D341Med (cell line): ENCODE measurements around the gene RPP38.

Experiments used
- DNase-seq: peaks from one replicate; pipeline ENCODE4 v3.0.0; 2012; ENCODE audit warnings: low spot score

Gene RPP38

GRCh38 chr10:15097011-15097812 lies at the start of gene RPP38:
Gene RPP38, plus strand, starts transcription at chr10:15097355. Its CDS starts 5,960 bp downstream, at chr10:15103315.
- DNase-seq = peak; percentile 98

GRCh38 chr10:15049533-15049932 lies 47.6 kb upstream of the RPP38 start:
- DNase-seq = no peak

GRCh38 chr10:15052121-15052520 lies 45.0 kb upstream of the RPP38 start:
- DNase-seq = no peak

- no peak for DNase-seq
Observed at GRCh38 chr10:15053061-15053460, 44.1 kb upstream of the RPP38 start.

GRCh38 chr10:15058689-15059088 lies 38.5 kb upstream of the RPP38 start:
- DNase-seq = no peak

- no peak for DNase-seq
Observed at GRCh38 chr10:15059914-15060313, 37.2 kb upstream of the RPP38 start.

- DNase-seq = no peak
Observed at GRCh38 chr10:15060638-15061037, 36.5 kb upstream of the RPP38 start.

GRCh38 chr10:15067154-15067553 lies 30.0 kb upstream of the RPP38 start:
- no peak for DNase-seq

- no peak for DNase-seq
Observed at GRCh38 chr10:15068802-15069201, 28.4 kb upstream of the RPP38 start.

GRCh38 chr10:15069230-15069629 lies 27.9 kb upstream of the RPP38 start:
- DNase-seq = no peak

GRCh38 chr10:15072358-15072757 lies 24.8 kb upstream of the RPP38 start:
- DNase-seq = no peak

- no peak for DNase-seq
Observed at GRCh38 chr10:15075421-15075820, 21.7 kb upstream of the RPP38 start.

GRCh38 chr10:15083674-15084501 lies 13.3 kb upstream of the RPP38 start:
- no peak for DNase-seq

- DNase-seq = no peak
Observed at GRCh38 chr10:15084502-15084922, 12.6 kb upstream of the RPP38 start.

- DNase-seq = peak; percentile 98
Observed at GRCh38 chr10:15088428-15089261, 8.5 kb upstream of the RPP38 start, which contains the start of gene ACBD7. Gene ACBD7, minus strand, starts transcription at chr10:15088776. Its CDS starts 48 bp downstream, at chr10:15088728.

GRCh38 chr10:15091418-15091817 lies 5.7 kb upstream of the RPP38 start:
- no peak for DNase-seq

- DNase-seq = no peak
Observed at GRCh38 chr10:15092855-15093408, 4.2 kb upstream of the RPP38 start.

GRCh38 chr10:15096661-15097010 lies 519 bp upstream of the RPP38 start:
- DNase-seq = no peak

- no peak for DNase-seq
Observed at GRCh38 chr10:15099886-15100285, 2.7 kb downstream of the RPP38 start.

- no peak for DNase-seq
Observed at GRCh38 chr10:15103513-15103912, 6.4 kb downstream of the RPP38 start.

- peak; percentile 76 for DNase-seq
Observed at GRCh38 chr10:15106352-15107013, 9.3 kb downstream of the RPP38 start.
